NCI-H2171 treated with DMSO at 0.1 percent for 48 hours (cell line): ENCODE data around the gene UGT3A1.

ENCODE experiments used
- DNase-seq: peaks from one replicate; lab custom pipeline; 2025; lab: John Stamatoyannopoulos, UW

UGT3A1 gene

DNA sequence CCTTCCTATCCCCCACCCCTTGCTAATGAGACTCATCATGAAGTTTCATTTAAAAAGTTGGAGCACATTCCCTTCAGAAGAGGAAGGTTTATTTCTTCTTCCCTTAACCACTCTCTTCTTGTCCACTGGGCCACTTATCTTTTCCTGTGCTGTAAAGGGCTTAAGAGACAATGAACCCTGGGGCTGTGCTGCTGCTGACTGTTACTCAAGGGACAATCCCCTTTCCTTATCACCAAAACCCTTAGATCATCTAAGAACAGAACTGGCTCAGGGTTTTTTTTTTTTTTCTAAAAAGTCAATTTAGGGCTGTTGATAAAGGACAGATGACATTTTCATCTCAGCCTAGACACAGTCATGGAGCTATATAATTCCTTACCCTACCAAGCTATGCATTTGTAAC, 82.4 kb downstream of the UGT3A1 start:
- no peak for DNase-seq

DNA sequence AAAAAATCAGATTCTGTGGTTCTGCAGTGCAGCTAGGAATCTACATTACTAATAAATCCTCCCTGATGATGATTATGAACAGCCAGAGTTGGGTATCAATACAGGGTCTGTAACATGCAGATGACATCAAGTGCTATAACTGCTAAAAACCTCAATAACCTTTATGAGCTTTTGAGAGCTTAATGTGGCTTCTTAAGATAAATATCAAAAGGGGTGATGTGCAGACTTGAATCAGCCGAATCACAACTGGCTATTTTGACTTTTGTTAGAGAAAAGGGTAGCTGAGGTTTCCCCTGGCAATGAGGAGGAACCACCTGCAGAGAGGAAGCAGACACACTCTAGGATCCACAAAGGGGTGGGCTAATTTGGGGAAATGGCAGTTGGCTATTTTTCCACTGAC, 83.0 kb downstream of the UGT3A1 start:
- DNase-seq = no peak

DNA sequence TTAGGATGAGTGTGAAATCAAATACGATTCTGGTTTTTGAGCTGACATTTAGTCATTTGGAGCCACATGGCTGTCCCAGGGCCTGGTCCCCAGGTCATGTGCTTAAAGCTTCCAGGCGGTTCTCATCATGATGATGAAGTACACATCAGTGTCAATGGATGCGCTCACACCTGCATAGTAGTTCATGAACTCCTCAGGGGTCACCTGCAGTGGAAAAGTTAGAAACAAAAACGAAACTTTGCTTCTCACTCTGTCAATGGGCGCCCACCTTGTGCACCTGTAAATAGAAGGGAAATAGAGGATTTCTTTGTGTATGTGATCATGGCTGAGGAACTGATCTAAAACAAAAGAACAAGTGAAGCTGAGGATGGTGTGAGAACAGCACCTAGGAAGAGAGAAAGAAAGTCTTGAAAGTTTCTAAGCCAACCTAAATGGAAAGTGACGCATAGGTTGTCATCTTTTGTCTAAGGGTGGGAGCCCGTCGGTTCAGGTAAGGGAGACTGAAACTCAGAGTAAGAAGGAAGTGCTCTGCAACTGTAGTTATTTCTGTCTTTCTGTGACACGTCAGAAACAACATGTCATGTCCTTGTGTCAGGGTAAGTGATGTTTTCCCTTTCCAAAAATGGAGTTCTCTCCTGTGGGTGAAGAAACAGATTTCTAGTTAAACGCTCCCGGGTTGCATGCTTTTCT, 86.6 kb downstream of the UGT3A1 start:
- no peak for DNase-seq

DNA sequence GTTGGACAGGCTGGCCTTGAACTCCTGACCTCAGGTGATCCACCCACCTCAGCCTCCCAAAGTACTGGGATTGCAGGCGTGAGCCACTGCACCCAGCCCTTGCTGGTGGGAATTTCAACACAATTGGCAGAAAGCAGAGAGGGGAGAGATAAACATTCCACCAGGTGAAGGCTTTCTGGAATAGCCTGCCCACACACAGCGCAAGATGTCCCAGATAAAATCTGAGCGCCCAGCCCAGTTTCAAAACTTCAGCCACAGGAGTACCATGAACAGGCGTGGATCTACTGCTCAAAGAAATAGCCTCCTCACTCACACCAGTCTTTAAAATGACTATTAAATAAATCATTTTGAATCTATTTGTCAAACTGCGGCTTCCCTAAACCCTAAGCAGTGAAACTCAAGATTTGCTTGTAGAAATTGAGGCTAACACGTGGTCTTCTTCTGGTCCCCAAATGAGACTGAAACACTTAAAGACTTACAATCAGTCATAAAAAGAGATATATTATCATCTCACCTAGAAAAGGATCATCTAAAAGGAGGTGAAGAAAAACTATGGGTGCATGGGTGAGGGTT, 87.5 kb downstream of the UGT3A1 start:
- DNase-seq = no peak

DNA sequence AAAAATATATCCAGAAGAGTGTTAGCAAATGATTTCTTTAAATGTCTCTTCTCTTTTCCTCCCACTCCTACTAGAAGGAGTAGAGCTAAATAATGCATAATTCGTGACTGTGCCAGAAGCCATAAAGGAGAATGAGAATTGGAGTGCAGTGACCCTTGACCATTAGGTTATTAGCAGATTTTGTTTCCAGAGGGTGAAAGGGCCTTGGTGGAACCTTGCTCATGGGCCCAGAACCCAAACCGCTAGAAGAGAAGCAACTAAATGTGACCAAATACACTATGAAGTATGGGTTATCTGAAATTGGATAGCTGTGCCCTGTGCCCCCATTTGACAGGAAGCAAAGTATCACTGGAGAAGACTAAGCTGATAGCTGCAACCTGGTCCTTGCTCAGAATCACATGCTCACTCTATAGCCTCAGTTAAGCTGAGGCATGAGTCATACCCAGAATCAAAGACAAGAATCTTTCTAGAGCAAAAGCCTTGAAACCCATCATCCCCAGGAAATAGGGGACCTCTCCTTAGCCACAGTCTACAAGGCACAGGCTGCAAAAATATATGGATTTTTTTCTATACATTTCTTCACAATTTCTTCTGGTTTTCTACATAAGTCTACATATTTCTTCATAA, 89.0 kb downstream of the UGT3A1 start:
- DNase-seq = peak; percentile 73
